HL-60 (cell line): ENCODE measurements around the gene RPL19.
A peak's percentile ranks its signal among the peaks of the same experiment; 100 is the strongest.

Source experiments
- DNase-seq, 2 experiments: peaks; one replicate each; pipeline ENCODE4 v3.0.0-alpha.2; 2010 to 2020; ENCODE audit warnings: low read depth in 1 of 2, low spot score in 1 of 2
- H3K27ac ChIP-seq: fragments of 250-450 bp; sonication (Bioruptor Pico); replicated peaks from 2 replicates; pipeline ENCODE4 v1.5.1; 2020; ENCODE audit warnings: mild to moderate bottlenecking, moderate library complexity
- H3K27me3 ChIP-seq: fragments of 250-450 bp; sonication (Bioruptor Pico); 2 replicates; pipeline ENCODE4 v1.5.1; 2021; ENCODE audit warnings: mild to moderate bottlenecking, moderate library complexity; ENCODE audit not compliant: insufficient read depth, poor library complexity, severe bottlenecking
- H3K4me3 ChIP-seq: replicated peaks from 2 replicates; pipeline ENCODE4 v1.5.1; 2011; ENCODE audit warnings: mild to moderate bottlenecking, control low read depth, low read length; ENCODE audit not compliant: insufficient read depth
- CTCF ChIP-seq: IDR thresholded peaks from one replicate; pipeline ENCODE4 v1.5.1; 2011; ENCODE audit warnings: low read length, control low read depth, inconsistent platforms; ENCODE audit not compliant: insufficient read depth
- GABPA ChIP-seq: IDR thresholded peaks from 2 replicates; pipeline ENCODE4 v1.6.1; 2012; ENCODE audit warnings: low read depth
- POLR2AphosphoS5 ChIP-seq: IDR thresholded peaks from 2 replicates; pipeline ENCODE4 v1.6.1; 2012; ENCODE audit warnings: low read depth
- REST ChIP-seq: IDR thresholded peaks from 2 replicates; pipeline ENCODE4 v1.6.1; 2012; ENCODE audit warnings: low read depth; ENCODE audit not compliant: insufficient replicate concordance
- SPI1 ChIP-seq: IDR thresholded peaks from 2 replicates; pipeline ENCODE4 v1.6.1; 2012; ENCODE audit warnings: low read depth, mild to moderate bottlenecking, borderline replicate concordance

Gene RPL19

DNA sequence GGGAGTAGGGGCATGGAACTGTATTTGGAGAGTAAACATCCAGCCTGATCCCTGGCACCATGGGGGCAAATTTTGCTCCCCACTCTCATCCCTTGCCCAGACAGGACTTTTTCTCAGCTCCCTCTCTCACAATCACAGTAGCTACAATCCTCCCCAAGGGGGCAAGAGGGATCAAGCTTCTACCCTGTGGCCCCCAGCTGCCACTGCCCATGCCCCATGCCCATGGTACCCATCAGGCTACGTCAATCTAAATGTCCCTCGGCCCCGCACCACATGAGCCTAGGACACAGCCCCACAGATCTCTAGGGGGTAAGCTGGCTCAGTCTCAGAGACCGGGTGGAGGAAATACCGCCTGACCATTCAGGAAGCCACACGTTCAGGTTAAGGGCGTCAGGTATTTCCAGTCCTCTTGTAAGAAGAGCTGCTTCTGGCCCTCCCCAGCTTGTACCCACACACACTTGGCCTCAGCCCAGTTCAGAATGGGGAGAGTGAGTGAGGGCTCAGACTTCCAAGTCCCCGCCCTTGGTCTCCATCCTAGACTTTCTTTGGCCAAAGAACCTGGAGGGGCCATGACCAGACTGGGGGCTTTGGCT lies 4.4 kb upstream of the RPL19 start:
- no peak for DNase-seq
- H3K27ac ChIP-seq, result no peak overlapping the region
- H3K4me3 ChIP-seq, result no peak overlapping the region

DNA sequence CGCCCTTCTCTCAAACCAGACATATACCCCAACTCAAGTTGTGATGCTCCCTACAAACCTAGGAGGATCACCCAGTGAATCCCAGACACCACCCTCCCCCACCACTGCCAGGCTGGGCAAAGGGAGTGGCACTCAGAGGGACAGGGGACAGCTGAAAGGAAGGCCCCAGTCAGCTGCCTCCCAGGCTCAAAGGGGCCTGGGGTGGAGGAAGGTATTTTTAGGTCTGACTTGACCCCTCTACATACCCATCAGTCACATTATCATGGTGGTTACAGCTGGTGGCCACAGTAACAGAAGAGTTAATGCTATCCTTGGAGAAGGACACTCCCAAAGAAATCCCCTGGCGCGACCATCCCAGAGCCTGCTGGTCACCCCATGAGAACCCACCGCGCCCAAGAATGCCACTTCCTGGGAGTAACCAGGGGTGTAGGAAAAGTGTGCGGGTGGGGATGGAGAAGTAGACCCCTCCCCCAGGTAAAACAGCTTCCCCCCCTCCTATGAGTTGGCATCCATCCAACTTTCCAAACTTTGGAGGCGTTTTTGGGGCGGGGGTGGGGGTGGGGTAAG lies 3.8 kb upstream of the RPL19 start:
- peaks cover 19% of the 10 kb centered on the region for H3K27me3 ChIP-seq
- no peak for DNase-seq
- TF ChIP-seq GABPA (no peak), POLR2AphosphoS5 (no peak), REST (no peak), SPI1 (no peak), CTCF (no peak)
- H3K4me3 ChIP-seq, result no peak overlapping the region
- no peak overlapping the region for H3K27ac ChIP-seq

More for the DNA sequence above, 4.4 kb upstream of the RPL19 start:
- peaks cover 19% of the 10 kb centered on the region for H3K27me3 ChIP-seq
- TF ChIP-seq CTCF (no peak), GABPA (no peak), REST (no peak), SPI1 (no peak), POLR2AphosphoS5 (no peak)

- H3K27me3 ChIP-seq, result peaks cover 19% of the 10 kb centered on the region
- peak overlapping the region; percentile 26 for H3K4me3 ChIP-seq
- H3K27ac ChIP-seq, result no peak overlapping the region
- DNase-seq, result no peak
- TF ChIP-seq SPI1 (no peak), POLR2AphosphoS5 (no peak), REST (no peak), CTCF (no peak), GABPA (no peak)
These were observed 3.2 kb upstream of the RPL19 start for GRCh38 chr17:39196808-39197291.
